ENCODE results near the gene SETDB2. TPM values are rescaled to one million over a fixed set of nuclear protein-coding genes. Genes with fewer than 3 reads are reported as not detected.
"Not testable (repeated sequence)": the region's sequence is repeated elsewhere in the genome, so short reads cannot be mapped to it uniquely, and the experiment has no call there.

SETDB2 gene
- total RNA-seq, 4 donors from 2014 or later: 5.4 to 20.6 (median 8.9) TPM

- TF ChIP-seq CTCF (IDR thresholded peaks at IDR 0.05) (no peak), POLR2A (IDR thresholded peaks at IDR 0.05) (no peak)
- Histone ChIP-seq H3K27ac (peak overlapping the region in 3 of 4 donors; percentile 93 to 99 (median 93)), H3K4me3 (peak overlapping the region; percentile 51 to 84 (median 65)), H3K36me3 (no peaks in the 10 kb centered on the region), H3K27me3 (no peaks in the 10 kb centered on the region), H3K4me1 (no peaks in the 10 kb centered on the region), H3K9me3 (no peaks in the 10 kb centered on the region)
- DNase-seq: no peak
Measured at GRCh38 chr13:49494645-49495044, 50.6 kb downstream of the SETDB2 start.

- H3K4me1 ChIP-seq: no peaks in the 10 kb centered on the region
- TF ChIP-seq CTCF (IDR thresholded peaks at IDR 0.05) (peak in 4 of 6 experiments; percentile 4 to 23 (median 13)), POLR2A (IDR thresholded peaks at IDR 0.05) (peak; percentile 50 to 52)
Measured at GRCh38 chr13:49495783-49496762, 52.0 kb downstream of the SETDB2 start, which contains the start of gene PHF11. PHF11 (plus strand) TSS chr13:49495953; CDS start chr13:49496002, 49 bp downstream.

GRCh38 chr13:49496837-49497236 is 52.8 kb downstream of the SETDB2 start:
- not testable (repeated sequence) for H3K9me3 ChIP-seq, H3K4me3 ChIP-seq, H3K27me3 ChIP-seq, H3K4me1 ChIP-seq, DNase-seq, H3K36me3 ChIP-seq
- peak overlapping the region; percentile 63 to 99 (median 93) for H3K27ac ChIP-seq

More at GRCh38 chr13:49495783-49496762, 52.0 kb downstream of the SETDB2 start, which contains the start of gene PHF11:
- Histone ChIP-seq H3K9me3 (no peaks in the 10 kb centered on the region), H3K27ac (peak within 1 kb of the TSS; percentile 93 to 99 (median 94)), H3K36me3 (no peaks in the 10 kb centered on the region), H3K27me3 (no peaks in the 10 kb centered on the region), H3K4me3 (peak within 1 kb of the TSS; percentile 51 to 84 (median 65))
- DNase-seq: peak; percentile 87 to 94 (median 89)

GRCh38 chr13:49497272-49497671 is 53.2 kb downstream of the SETDB2 start:
- no peaks in the 10 kb centered on the region for H3K36me3 ChIP-seq
- H3K4me3 ChIP-seq: no peak overlapping the region
- TF ChIP-seq CTCF (IDR thresholded peaks at IDR 0.05) (no peak), POLR2A (IDR thresholded peaks at IDR 0.05) (no peak)
- no peaks in the 10 kb centered on the region for H3K27me3 ChIP-seq
- peak overlapping the region; percentile 63 to 99 (median 93) for H3K27ac ChIP-seq
- no peak for DNase-seq
- no peaks in the 10 kb centered on the region for H3K9me3 ChIP-seq
- H3K4me1 ChIP-seq: no peaks in the 10 kb centered on the region

GRCh38 chr13:49498206-49498605 is 54.1 kb downstream of the SETDB2 start:
- Histone ChIP-seq H3K4me3 (no peak overlapping the region), H3K27ac (peak overlapping the region in 2 of 4 donors; percentile 63 to 93), H3K4me1 (no peaks in the 10 kb centered on the region), H3K27me3 (no peaks in the 10 kb centered on the region), H3K9me3 (no peaks in the 10 kb centered on the region), H3K36me3 (no peaks in the 10 kb centered on the region)
- TF ChIP-seq POLR2A (IDR thresholded peaks at IDR 0.05) (no peak), CTCF (IDR thresholded peaks at IDR 0.05) (no peak)
- no peak for DNase-seq
